HG03342 (cell line): ENCODE results near the gene OR4F6.
"Not testable (repeated sequence)": the region's sequence is repeated elsewhere in the genome, so short reads cannot be mapped to it uniquely, and the experiment has no call there.

ENCODE experiments used
- ATAC-seq: cut with Tn5 transposase; IDR thresholded peaks from one replicate; pipeline ENCODE4 v1.9.1; 2021; ENCODE audit warnings: mild to moderate bottlenecking, moderate library complexity; ENCODE audit not compliant: unreplicated experiment

OR4F6 gene, protein sequence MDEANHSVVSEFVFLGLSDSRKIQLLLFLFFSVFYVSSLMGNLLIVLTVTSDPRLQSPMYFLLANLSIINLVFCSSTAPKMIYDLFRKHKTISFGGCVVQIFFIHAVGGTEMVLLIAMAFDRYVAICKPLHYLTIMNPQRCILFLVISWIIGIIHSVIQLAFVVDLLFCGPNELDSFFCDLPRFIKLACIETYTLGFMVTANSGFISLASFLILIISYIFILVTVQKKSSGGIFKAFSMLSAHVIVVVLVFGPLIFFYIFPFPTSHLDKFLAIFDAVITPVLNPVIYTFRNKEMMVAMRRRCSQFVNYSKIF

DNA sequence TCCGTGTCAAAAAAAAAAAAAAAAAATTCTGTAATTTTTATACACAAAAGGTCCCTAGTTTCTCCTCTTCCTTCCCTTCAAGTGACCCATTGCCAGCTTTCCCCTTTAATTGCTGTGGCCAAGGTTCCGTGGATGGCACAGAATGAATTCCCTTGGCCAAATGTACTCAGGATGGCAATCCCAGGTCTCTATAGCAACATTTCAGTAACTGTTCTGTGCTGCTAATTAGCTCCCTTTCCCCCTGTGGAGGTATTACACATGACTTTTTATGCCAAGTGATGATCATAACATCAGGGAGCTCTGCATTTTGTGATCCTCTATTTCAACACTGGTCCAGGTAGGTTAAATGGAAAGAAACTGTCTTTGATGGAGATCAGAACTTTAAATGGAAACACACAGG lies at the start of gene OR4F6:
Gene OR4F6 (plus strand): TSS at position 301 of the 400 bp plus-strand sequence. CDS start 2,211 bp downstream, outside the sequence.
- no peak for ATAC-seq

DNA sequence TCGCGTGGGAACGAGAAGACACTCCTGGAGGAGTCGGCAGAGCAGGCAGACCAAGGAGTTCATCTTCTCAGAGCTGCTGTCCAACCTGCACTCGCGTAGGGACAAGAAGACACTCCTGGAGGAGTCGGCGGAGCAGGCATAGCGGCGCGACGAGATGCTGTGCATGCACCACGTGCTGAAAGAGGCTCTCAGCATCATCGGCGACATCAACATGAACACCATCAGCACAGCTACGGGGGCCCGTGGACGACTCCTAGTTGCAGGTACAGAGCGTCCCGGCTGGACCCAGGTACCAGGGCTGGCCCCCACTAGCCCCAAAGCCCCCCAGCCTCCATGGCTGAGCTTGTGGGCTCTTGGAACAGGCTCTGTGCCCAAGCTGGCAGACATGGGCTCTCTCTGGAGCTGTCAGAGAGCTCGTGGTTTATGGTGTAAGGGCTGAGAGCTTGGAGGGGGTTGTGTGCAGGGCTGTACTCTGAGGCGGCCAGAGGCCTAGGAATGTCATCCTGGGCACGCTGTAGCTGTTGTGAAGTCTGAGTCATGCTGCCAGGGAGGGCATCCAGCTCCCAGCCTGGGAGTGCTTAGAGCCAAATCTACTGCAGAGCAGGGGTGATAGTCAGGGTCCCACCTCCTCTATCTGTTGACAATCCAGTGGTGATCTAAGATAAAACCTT lies 38.5 kb upstream of the OR4F6 start:
- ATAC-seq: not testable (repeated sequence)

DNA sequence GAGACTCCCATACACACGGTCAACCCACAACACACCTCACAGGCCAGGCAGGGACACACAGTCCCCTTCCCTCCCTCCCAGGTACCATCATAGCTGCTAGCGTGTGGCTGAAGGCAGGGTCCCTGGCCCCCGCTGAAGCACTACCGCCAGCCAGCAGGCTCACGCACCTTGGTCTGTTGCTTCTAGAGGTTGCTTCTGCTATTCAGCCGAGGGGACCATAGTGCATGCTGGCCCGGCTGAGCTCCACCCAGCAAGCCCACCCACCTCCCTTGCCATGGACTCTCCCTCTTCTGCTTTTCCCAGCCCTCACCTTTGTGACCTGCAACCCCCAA lies 38.0 kb upstream of the OR4F6 start:
- not testable (repeated sequence) for ATAC-seq

DNA sequence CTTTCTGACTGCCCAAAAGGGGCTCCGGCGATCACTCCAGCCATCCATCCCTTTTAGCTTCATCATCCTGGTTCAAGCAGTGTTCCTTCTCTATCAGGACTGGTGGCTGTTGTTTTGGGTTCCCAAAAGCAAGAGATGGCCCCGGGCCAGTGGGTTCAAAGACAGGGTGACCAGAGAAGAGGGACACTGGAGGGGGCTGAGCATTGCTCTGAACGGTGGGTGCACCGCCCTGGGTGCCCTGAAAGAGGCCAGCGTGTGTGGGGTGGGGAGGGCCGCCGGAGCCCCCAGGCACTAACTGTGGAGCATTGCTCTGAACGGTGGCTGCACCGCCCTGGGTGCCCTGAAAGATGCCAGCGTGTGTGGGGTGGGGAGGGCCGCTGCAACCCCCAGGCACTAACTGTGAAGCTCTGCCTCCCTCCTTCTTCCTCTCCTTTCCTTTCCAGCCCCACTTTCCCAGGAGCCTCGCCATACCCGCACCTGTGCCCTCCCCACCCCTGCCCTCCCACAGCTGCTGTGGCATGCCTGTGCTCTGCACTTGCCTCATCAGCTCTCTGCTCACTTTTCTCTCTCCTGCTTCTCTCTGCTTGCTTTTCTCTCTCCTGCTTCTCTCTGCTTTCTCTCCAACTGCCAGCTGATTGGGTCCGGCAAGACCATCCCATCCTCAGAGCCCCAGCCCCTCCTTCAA lies 37.4 kb upstream of the OR4F6 start:
- ATAC-seq: no peak

DNA sequence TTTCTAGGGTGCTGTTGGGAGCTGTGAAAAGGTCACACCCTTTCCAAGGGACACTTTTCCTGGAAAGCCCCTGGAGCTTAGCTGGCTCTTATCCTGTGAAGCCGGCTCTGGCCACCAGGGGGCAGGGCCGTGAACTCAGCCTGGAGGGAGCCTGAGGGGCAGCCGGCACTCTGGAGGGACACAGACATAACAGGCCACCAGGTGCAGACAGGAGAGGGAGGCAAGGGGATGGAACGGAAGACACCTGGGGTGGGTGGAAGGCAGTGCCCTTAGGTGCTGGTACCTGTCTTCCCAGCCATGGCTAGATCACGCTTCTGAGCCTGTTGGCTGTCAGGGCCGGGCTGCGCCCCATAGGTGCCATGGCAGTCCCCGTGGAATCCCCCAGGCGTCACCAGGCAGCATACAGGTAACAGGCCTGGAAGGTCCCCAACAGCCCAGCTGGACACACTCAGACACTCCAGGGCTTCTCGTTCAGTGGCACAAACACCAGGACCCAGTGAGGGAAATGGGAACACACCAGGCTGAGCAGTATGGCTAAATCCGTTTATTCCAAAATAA lies 36.1 kb upstream of the OR4F6 start:
- ATAC-seq: not testable (repeated sequence)

DNA sequence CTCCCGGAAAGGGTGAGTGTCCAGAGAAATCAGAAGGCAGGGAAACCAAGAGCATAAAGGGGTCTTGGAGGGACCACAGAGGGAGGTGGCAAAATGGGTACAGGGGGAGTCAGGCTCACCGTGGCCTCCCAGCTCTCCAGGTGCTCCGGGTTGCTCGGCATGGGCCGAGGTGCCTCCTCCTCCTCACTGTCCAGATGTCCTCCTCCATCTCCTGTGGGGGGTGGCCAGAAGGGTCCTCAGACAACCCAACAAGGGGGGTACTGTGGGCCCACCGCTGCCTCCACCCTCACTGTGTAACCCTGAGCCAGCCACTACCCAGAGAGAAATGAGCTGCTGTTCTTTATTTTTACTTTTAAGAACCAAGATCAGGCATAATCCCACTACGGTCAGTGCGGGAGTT lies 30.4 kb upstream of the OR4F6 start:
- ATAC-seq: no peak

DNA sequence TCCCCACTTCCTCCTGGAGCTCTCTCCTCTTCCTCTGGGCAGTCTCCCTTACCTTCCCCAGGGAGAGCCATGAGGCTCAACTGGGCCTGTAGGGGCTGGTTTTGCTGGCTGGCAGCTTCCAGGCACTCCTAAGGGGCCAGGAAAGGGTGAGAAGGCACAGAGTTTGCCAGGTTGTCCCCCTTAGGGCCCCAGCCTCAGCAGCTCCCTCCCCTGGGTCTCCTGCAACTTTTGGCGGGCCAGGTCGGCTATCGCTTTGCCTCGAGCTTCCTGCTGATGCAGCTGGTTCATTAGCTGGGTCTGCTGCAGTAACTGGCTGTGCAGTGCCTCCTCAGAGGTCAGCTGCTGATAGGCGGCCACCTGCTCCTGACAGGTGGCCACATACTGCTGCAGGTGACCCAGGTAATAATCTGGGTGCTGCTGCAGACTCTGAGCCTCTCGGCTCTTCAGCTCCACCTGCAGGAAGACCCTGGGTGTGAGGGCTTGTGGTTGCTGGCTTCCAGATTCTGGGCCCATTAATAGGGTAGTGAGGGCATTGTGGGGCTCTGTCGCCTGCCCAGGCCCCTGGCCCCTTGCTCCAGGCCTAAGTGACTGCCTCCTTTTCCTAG lies 29.7 kb upstream of the OR4F6 start:
- ATAC-seq: no peak

DNA sequence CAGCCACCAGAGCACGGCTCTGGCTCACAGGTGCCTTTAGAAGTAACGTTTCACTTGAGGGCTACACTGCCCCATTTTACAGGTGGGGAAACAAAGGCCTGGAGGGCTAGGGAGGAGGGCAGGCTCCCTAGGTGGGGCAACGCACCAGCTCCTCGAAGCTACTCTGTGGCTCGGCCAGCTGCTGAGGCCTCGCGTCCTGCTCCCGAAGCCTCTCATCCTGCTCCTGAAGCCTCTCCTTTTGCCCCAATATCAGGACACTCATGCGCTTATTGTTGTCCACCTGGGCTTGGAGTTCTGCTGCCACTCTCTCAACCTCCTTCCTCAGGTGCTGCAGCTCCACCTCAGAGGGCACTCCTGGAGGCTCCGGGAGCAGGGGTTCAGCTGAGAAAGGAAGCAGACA lies 28.2 kb upstream of the OR4F6 start:
- no peak for ATAC-seq

DNA sequence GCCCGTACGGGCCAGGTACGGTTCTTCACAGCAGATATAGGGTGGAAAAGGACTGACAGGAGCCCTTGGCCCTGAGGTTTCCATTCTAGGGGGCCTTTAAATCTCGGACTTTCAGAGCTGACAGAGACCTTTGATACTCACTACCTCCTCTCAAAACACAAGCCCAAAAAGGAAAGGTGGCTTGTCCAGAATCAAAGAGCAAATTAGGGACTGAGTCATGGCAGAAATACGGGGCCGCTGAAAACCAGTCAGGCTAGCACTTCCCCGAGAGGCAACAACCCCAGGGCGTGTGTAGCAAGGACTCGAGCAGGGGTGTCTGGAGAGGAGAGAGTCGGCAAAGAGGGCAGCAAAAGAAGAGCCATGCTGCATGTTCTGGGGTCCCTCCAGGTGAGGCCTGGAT lies 24.7 kb upstream of the OR4F6 start:
- ATAC-seq: not testable (repeated sequence)

DNA sequence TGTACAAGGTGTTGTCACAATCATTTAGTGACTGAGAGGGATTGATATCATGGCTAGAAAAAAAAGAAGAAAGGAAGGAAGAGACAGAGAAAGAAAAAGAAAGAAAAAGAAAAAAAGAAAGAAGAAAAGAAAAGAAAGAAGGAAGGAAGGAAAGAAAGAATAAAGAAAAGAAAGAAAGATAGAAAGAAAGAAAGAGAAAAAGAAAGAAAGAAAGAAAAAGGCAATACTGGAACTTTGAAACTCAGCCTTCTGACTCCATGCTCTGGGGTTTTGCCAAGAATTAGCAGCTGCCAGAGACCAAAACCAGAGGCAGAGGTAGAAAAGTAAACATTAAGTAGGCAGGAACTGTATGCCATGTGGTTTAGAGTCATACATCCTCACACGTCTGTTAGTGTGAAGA lies 23.1 kb upstream of the OR4F6 start:
- not testable (repeated sequence) for ATAC-seq

DNA sequence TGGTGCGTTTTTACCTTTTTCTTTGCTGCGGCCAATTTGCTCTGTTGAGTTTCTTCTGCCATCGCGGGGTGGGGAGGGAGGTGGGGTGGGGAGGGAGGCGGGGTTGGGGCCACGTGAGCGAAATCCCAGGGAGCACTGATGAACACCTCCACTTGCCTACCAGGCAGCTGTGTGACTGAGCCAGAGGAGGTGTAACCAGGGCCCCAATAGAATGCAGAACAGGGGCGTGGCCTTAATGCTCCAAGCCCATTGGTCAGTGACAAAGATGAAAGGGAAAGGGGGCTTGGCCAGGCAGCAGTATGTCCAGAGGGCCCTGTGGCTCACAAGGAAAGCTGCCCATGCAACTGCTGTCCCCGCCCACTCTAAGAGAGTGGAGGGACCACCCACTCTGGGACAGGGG lies 21.4 kb upstream of the OR4F6 start:
- ATAC-seq: no peak

DNA sequence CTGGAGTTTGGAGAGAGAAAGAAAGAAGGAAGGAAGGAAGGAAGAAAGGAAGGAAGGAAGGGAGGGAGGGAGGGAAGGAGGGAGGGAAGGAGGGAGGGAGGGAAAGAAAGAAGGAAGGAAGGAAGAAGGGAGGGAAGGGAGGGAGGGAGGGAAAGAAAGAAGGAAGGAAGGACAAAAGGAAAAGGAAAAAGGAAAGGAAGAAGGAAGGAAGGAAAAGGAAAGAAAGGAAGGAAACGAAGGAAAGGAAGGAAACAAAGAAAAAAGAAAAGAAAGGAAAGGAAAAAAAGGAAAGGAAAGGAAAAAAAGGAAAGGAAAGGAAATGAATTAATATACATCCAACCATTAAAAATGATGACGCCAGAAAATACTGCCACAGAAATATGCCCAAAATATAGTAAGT lies 18.7 kb upstream of the OR4F6 start:
- ATAC-seq: no peak

DNA sequence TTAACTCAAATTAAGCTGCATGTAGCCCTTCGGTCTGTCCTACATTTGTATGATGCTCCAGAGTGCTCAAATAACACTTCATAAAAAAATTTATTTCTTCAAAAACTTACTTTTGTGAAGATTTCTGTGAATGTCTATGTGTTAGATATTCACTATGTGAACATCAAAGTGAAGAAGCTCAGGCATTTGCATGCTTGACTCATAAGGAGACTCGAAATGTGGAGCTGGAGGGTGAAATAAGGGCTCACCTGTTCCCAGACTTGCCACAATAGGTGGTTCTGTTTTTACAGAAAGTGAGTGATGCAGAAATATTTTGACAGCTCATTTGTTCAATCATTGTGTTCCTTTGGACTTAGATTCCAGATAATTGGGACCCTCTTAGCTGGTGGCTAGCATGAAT lies 16.9 kb upstream of the OR4F6 start:
- ATAC-seq: not testable (repeated sequence)

DNA sequence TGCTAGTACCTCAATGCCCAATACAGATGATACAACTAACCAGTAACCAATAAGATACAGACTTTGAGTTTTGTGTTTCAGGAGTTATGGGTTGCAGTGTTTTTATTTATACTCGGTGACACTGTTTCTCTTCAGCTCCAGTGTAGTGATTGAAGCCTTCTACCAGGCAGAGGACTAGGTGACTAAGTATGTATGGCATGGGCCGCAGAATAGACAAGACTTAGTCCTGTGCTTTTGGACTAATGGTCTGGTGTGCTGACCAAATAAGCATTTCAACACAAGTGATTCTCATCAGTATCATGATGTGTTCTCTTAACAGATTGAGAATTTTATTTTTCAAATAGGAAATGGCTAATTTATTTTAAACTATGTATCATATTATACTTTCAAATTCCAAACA lies 15.3 kb upstream of the OR4F6 start:
- not testable (repeated sequence) for ATAC-seq

DNA sequence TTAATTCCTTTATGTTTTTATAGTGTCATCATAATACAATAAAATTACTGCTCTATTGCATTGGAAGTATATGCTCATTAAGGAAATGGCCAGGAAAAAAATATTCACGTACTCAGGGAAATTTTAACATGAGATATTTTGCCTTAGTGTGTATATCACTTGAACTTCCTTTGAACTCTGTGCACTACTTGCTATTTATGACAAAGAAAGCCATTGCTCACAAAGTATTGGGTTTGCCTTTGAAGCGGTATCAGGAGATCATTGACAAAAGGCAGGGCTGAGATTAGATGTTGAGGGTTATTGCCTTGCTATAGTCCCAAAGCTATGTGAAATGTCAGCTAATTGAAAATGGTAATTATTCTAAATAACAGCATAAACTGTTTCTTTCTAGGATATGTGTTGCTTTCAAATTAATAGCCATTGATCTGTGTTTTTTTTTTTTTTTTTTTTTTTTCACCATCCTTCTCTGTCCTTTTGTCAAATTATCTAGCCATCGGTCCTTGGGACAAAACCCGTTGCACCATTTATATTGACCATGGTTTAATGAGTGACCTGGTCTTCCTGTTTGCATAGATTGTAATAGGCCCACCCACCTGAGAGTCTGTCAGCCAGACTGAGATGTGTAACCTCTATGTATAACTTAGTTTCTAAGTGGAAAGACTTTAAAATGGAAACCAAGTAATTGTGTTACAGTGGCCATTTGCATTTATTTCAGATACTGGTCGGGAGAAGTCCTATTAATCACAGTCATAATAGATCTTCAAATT lies 14.6 kb upstream of the OR4F6 start:
- ATAC-seq: not testable (repeated sequence)

DNA sequence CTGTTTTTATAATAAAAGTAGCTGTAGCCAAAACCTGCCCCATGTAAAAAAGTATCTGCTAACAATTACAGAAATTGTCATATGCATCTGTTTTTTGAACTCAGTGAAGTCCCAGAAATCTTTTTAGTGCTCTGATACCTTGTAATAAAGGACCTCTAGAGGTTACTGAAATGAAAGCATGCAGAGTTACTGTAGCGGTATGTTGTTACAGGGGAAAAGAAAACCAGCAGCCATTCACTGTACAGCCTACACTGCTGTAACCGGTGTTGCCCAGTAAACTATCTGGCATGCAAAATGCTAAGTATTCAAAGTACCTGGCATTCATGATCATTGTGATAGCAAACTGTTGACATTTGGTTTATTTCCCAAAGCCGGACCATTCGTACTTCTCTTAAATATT lies 12.6 kb upstream of the OR4F6 start:
- ATAC-seq: not testable (repeated sequence)

DNA sequence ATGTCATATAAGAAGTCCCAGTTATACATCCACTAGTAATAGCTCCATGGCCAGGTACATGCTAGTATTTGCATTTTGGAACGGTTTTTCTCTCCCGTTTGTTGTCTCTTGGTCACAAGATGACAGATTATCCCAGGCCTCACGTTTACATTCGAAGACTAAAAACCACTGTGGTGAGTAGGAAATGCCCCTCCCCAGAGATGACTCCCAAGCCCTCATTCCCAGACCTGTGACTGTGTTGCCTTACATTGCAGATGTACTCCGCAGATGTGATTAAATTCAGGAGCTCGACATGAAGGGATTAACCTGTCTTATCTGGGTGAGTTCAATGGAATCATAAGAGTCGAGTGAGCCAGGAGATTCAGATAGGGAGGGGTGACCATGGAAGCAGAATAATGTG lies 9.3 kb upstream of the OR4F6 start:
- not testable (repeated sequence) for ATAC-seq

DNA sequence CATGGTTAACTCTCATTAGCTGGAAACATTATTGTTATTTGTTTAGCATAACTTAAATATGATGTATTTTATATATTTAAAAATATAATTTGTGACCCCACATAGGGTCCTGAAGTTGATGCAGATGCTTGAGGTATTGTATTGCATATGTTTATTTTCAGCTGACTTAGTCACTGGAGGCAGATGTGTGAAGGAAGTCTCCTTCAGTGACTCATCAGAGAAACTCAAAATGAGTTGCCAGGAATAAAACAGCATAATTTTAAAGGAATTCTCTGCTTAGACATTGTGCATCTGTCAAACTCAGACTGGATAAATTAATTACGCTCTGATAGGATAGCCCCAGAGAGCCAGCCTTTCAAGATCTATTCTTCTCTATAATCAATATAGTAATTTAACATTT lies 7.9 kb upstream of the OR4F6 start:
- no peak for ATAC-seq

DNA sequence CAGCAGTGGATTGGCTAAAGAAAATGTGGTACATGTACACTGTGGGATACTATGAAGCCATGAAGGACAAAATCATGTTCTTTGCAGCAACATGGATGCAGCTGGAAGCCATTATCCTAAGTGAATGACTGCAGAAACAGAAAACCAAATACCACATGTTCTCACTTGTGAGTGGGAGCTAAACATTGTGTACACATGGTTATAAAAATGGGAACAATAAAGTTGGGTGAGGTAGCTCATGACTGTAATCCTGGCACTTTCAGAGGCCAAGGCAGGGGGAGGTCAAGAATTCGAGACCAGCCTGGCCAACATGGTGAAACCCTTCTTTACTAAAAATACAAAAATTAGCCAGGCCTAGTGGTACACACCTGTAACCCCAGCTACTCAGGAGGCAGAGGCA lies 3.6 kb upstream of the OR4F6 start:
- no peak for ATAC-seq

DNA sequence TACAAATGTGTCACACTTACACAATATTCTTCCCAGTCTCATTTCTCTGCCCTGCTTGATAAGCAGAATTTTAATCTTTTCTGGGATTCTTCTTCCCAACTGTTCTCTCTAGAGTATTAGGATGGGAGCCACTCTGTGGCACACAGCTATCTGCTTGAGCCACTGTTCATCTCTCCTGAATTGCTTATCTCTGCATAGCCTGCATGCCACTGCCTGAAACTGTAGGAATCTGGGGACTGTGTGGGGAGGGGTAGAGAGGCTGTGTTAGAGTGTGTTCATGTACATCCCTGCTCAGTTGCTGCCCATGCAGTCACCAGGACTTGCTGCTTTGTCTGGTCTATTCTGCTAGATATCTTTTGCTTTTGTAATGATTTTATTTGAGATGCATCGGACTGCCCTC lies 2.3 kb upstream of the OR4F6 start:
- ATAC-seq: no peak

DNA sequence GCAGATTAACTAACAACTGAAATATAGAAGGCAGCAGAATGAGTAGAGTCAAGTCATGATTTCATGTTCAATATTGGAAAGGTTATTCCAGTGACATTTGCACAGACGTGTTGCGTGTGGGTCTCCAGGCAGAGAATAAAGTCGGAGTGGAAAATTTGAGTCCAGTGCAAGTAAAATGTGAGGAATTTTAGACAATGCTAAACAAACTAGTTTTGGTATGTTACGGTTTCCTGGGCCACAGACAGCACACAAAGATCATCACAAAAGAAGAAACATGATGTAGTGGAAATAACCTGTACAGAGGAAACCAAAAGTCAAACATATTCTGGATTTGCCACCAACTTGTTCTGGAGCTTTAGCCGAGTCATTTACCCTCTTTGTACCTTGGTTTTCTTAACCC lies 367 bp downstream of the OR4F6 start:
- no peak for ATAC-seq
